Keratinocyte (primary cell): ENCODE data around the gene CMTM8. TPM values are rescaled to one million over a fixed set of nuclear protein-coding genes. Genes with fewer than 3 reads are reported as not detected.

ENCODE experiments used
- DNase-seq: peaks from one replicate; pipeline ENCODE4 v3.0.0-alpha.2; 2011; ENCODE audit warnings: low read depth, missing footprints, low spot score
- FAIRE-seq: peaks from 2 replicates; lab custom pipeline; 2011; peaks lifted over from hg19 to GRCh38; lab: Jason Lieb, UNC
- H2AFZ ChIP-seq: 2 replicates; pipeline ENCODE4 v1.6.0; 2012; ENCODE audit warnings: low read length, control low read depth, inconsistent platforms; ENCODE audit not compliant: control insufficient read depth
- H3K27ac ChIP-seq: 2 replicates; pipeline ENCODE4 v1.5.1; 2011; ENCODE audit warnings: low read length; ENCODE audit not compliant: control insufficient read depth, insufficient read depth
- H3K27me3 ChIP-seq: 3 replicates; pipeline ENCODE4 v1.6.0; 2011; ENCODE audit warnings: low read length; ENCODE audit not compliant: control insufficient read depth, insufficient read depth; ENCODE audit errors: extremely low read depth
- H3K36me3 ChIP-seq, 2 experiments: 2 replicates in 1 of 2; 3 replicates in 1 of 2; pipeline ENCODE4 v1.5.1; 2011; ENCODE audit warnings: low read length in 2 of 2, mild to moderate bottlenecking in 1 of 2; ENCODE audit not compliant: control insufficient read depth in 2 of 2, insufficient read depth in 2 of 2; ENCODE audit errors: extremely low read depth in 1 of 2
- H3K4me1 ChIP-seq: 3 replicates; pipeline ENCODE4 v1.5.1; 2011; ENCODE audit warnings: low read length; ENCODE audit not compliant: control insufficient read depth, insufficient read depth; ENCODE audit errors: extremely low read depth
- H3K4me2 ChIP-seq: 3 replicates; pipeline ENCODE4 v1.6.0; 2011; ENCODE audit warnings: low read depth, low read length; ENCODE audit not compliant: control insufficient read depth, insufficient read depth; ENCODE audit errors: extremely low read depth
- H3K4me3 ChIP-seq, 3 experiments: fragments of 200-600 bp in 1 of 3; sonication (generic) in 1 of 3; 2 replicates in 2 of 3; 3 replicates in 1 of 3; pipeline ENCODE4 v1.5.1; 2011 to 2016; ENCODE audit warnings: low read length in 3 of 3, mild to moderate bottlenecking in 3 of 3, control low read depth in 2 of 3, inconsistent platforms in 1 of 3, low read depth in 1 of 3, mixed read lengths in 1 of 3, mixed run types in 1 of 3, moderate library complexity in 1 of 3; ENCODE audit not compliant: control insufficient read depth in 2 of 3, insufficient read depth in 2 of 3; ENCODE audit errors: extremely low read depth in 1 of 3
- H3K79me2 ChIP-seq: 2 replicates; pipeline ENCODE4 v1.6.0; 2012; ENCODE audit warnings: low read length; ENCODE audit not compliant: control insufficient read depth, insufficient read depth
- H3K9ac ChIP-seq: 3 replicates; pipeline ENCODE4 v1.6.0; 2011; ENCODE audit warnings: low read length; ENCODE audit not compliant: control insufficient read depth, insufficient read depth; ENCODE audit errors: extremely low read depth
- H3K9me1 ChIP-seq: 3 replicates; pipeline ENCODE4 v1.6.0; 2011; ENCODE audit warnings: low read length; ENCODE audit not compliant: control insufficient read depth, insufficient read depth; ENCODE audit errors: extremely low read depth
- H3K9me3 ChIP-seq: 2 replicates; pipeline ENCODE4 v1.5.1; 2012; ENCODE audit warnings: low read depth, low read length; ENCODE audit not compliant: control insufficient read depth
- H4K20me1 ChIP-seq: 3 replicates; pipeline ENCODE4 v1.6.0; 2011; ENCODE audit warnings: low read length; ENCODE audit not compliant: control insufficient read depth, insufficient read depth; ENCODE audit errors: extremely low read depth
- CTCF ChIP-seq, 3 experiments: IDR thresholded peaks in 1 of 3; conservative IDR thresholded peaks in 1 of 3; optimal IDR thresholded peaks in 1 of 3; 2 replicates in 2 of 3; 3 replicates in 1 of 3; pipeline versions ENCODE3 to v1.5.1; 2011; ENCODE audit warnings: low read length in 3 of 3, mild to moderate bottlenecking in 3 of 3, moderate library complexity in 2 of 3, control low read depth in 1 of 3, inconsistent platforms in 1 of 3; ENCODE audit not compliant: insufficient read depth in 2 of 3; ENCODE audit errors: extremely low read depth in 1 of 3
- EZH2 ChIP-seq: IDR thresholded peaks from one replicate; pipeline ENCODE4 v1.6.1; 2012; ENCODE audit warnings: inconsistent platforms, mild to moderate bottlenecking, low read length, moderate library complexity
- dilution Hi-C: fragments of 300-500 bp; cut with MboI; formaldehyde crosslinking; loops from one replicate; pipeline ENCODE4 v1.7.0; 2020; ENCODE audit warnings: low sequenced_read_pairs; ENCODE audit not compliant: extremely low pct_ligation_motif_present
- polyA plus RNA-seq, 5 experiments: library from polyadenylated mRNA; depleted of rRNA in 3 of 5; stranded (reverse) in 3 of 5; stranded (forward) in 1 of 5; unstranded in 1 of 5; fragments of >200 nt; gene quantifications; 1 replicate in 1 of 5; 2 replicates in 3 of 5; 3 replicates in 1 of 5; pipeline versions ENCODE4 v1.2.1 to v1.2.3, GENCODE V29; 2011 to 2012; ENCODE audit warnings: missing spikeins in 2 of 5, low read depth in 1 of 5, low replicate concordance in 1 of 5

The CMTM8 gene
- polyA plus RNA-seq, 1 donor (not counting 4 experiments of a cell fraction or from before 2014, with no cell fraction given): 1.6 TPM

- H2AFZ ChIP-seq: no peak overlapping the region
- H4K20me1 ChIP-seq: no peaks in the 10 kb centered on the region
- H3K4me2 ChIP-seq: no peak overlapping the region
- H3K4me1 ChIP-seq: no peaks in the 10 kb centered on the region
- H3K9ac ChIP-seq: no peak overlapping the region
- H3K79me2 ChIP-seq: no peaks in the 10 kb centered on the region
- H3K27ac ChIP-seq: no peak overlapping the region
- no peaks in the 10 kb centered on the region for H3K9me3 ChIP-seq
- H3K9me1 ChIP-seq: no peaks in the 10 kb centered on the region
- no peak for DNase-seq
- TF ChIP-seq CTCF (optimal IDR thresholded peaks at IDR 0.05 in 1 of 3, IDR thresholded peaks at IDR 0.05 in 1 of 3, conservative IDR thresholded peaks at IDR 0.05 in 1 of 3; ENCODE audit: extremely low read depth in 1 of 3, insufficient read depth in 2 of 3, low read length in 3 of 3): no peak
- TF ChIP-seq EZH2: no peak
- dilution Hi-C loops: loop anchor here (25.0 kb wide), 1 partner anchor 162 kb away; no protein-coding TSS in a partner anchor
- no peaks in the 10 kb centered on the region for H3K36me3 ChIP-seq
- H3K4me3 ChIP-seq: no peak overlapping the region
- no peaks in the 10 kb centered on the region for H3K27me3 ChIP-seq
- no peak for FAIRE-seq
Observed at GRCh38 chr3:32349184-32349583, 110.7 kb downstream of the CMTM8 start.

DNA sequence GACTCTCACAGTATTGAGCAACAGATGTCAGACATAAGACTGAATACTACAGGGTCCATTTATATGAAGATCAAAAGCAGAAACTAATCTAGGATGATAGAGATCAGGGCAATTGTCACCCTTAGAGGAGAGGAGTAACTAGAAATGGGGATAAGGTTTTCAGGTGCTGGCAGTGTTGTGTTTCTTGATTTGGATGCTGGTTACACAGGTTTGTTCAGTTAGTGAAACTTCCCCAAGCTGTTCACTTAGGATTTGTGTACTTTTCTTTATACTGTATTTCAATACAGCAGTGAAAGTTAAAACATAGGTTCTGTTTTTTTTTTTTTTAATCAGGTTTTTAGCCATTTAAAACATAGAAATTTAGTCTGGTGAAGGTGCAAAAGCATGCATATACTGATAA, 114.1 kb downstream of the CMTM8 start:
- no peak for TF ChIP-seq EZH2
- TF ChIP-seq CTCF (optimal IDR thresholded peaks at IDR 0.05 in 1 of 3, IDR thresholded peaks at IDR 0.05 in 1 of 3, conservative IDR thresholded peaks at IDR 0.05 in 1 of 3; ENCODE audit: extremely low read depth in 1 of 3, insufficient read depth in 2 of 3, low read length in 3 of 3): no peak
- no peak for DNase-seq
- H3K79me2 ChIP-seq: no peaks in the 10 kb centered on the region
- dilution Hi-C loops: no loop called here
- H3K9ac ChIP-seq: no peak overlapping the region
- no peaks in the 10 kb centered on the region for H3K27me3 ChIP-seq
- H4K20me1 ChIP-seq: no peaks in the 10 kb centered on the region
- no peak overlapping the region for H3K4me3 ChIP-seq
- no peak overlapping the region for H3K4me2 ChIP-seq
- peaks cover 7% of the 10 kb centered on the region for H3K4me1 ChIP-seq
- no peaks in the 10 kb centered on the region for H3K36me3 ChIP-seq
- no peak overlapping the region for H2AFZ ChIP-seq
- H3K9me3 ChIP-seq: no peaks in the 10 kb centered on the region
- no peak overlapping the region for H3K27ac ChIP-seq
- no peak for FAIRE-seq
- no peaks in the 10 kb centered on the region for H3K9me1 ChIP-seq
